ENCODE measurements around the gene DRAXIN.
A peak's percentile ranks its signal among the peaks of the same experiment; 100 is the strongest.

DRAXIN gene

GRCh38 chr1:11650331-11650991 lies 41.0 kb upstream of the DRAXIN start (continued):
- no peak for TF ChIP-seq MEIS1 (CRISPR knock-in tag; IDR thresholded peaks at IDR 0.05; ENCODE audit: borderline replicate concordance)
- no peak for TF ChIP-seq GLI2 (tag by site-specific recombination; IDR thresholded peaks at IDR 0.05; ENCODE audit: borderline replicate concordance, low read depth)
- TF ChIP-seq OSR2 (tag by site-specific recombination; IDR thresholded peaks at IDR 0.05): peak; percentile 61
- TF ChIP-seq ZNF138 (tag by site-specific recombination; IDR thresholded peaks at IDR 0.05; ENCODE audit: borderline replicate concordance): no peak
- TF ChIP-seq ZXDB (tag by site-specific recombination; IDR thresholded peaks at IDR 0.05): peak; percentile 60; the same call in 1 of the 2 replicates
- TF ChIP-seq, protein P1, sequence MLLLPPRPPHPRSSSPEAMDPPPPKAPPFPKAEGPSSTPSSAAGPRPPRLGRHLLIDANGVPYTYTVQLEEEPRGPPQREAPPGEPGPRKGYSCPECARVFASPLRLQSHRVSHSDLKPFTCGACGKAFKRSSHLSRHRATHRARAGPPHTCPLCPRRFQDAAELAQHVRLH (tag by site-specific recombination; IDR thresholded peaks at IDR 0.05): peak; percentile 79; the same call in 1 of the 2 replicates
- TF ChIP-seq ZNF488 (tag by site-specific recombination; IDR thresholded peaks at IDR 0.05): no peak
- TF ChIP-seq ZNF174 (tag by site-specific recombination; IDR thresholded peaks at IDR 0.05): no peak
- TF ChIP-seq ZNF830 (tag by site-specific recombination; IDR thresholded peaks at IDR 0.05; ENCODE audit: low read depth): no peak; the same call in 1 of the 2 replicates
- TF ChIP-seq ZNF501 (tag by site-specific recombination; IDR thresholded peaks at IDR 0.05): 0 out of 2 replicates have a peak, but pooled peaks have one; percentile 62
- peak; percentile 74 for TF ChIP-seq GLIS2 (tag by site-specific recombination; IDR thresholded peaks at IDR 0.05)
- TF ChIP-seq IKZF3 (tag by site-specific recombination; IDR thresholded peaks at IDR 0.05): peak; percentile 44; the same call in 1 of the 2 replicates
- TF ChIP-seq KLF9 (tag by site-specific recombination; IDR thresholded peaks at IDR 0.05; ENCODE audit: low read depth): peak; percentile 25; the same call in 1 of the 2 replicates
- no peak for TF ChIP-seq ZNF211 (tag by site-specific recombination; IDR thresholded peaks at IDR 0.05; ENCODE audit: low read depth)
- TF ChIP-seq, protein P2, sequence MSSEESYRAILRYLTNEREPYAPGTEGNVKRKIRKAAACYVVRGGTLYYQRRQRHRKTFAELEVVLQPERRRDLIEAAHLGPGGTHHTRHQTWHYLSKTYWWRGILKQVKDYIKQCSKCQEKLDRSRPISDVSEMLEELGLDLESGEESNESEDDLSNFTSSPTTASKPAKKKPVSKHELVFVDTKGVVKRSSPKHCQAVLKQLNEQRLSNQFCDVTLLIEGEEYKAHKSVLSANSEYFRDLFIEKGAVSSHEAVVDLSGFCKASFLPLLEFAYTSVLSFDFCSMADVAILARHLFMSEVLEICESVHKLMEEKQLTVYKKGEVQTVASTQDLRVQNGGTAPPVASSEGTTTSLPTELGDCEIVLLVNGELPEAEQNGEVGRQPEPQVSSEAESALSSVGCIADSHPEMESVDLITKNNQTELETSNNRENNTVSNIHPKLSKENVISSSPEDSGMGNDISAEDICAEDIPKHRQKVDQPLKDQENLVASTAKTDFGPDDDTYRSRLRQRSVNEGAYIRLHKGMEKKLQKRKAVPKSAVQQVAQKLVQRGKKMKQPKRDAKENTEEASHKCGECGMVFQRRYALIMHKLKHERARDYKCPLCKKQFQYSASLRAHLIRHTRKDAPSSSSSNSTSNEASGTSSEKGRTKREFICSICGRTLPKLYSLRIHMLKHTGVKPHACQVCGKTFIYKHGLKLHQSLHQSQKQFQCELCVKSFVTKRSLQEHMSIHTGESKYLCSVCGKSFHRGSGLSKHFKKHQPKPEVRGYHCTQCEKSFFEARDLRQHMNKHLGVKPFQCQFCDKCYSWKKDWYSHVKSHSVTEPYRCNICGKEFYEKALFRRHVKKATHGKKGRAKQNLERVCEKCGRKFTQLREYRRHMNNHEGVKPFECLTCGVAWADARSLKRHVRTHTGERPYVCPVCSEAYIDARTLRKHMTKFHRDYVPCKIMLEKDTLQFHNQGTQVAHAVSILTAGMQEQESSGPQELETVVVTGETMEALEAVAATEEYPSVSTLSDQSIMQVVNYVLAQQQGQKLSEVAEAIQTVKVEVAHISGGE (tag by site-specific recombination; conservative IDR thresholded peaks at IDR 0.05; ENCODE audit: low read depth): 0 out of 2 replicates have a peak, but pooled peaks have one; percentile 21
- TF ChIP-seq ZNF585B (tag by site-specific recombination; IDR thresholded peaks at IDR 0.05): 0 out of 2 replicates have a peak, but pooled peaks have one; percentile 19
- no peak for TF ChIP-seq ZNF114 (tag by site-specific recombination; IDR thresholded peaks at IDR 0.05)
- TF ChIP-seq SP7 (tag by site-specific recombination; IDR thresholded peaks at IDR 0.05): peak; percentile 85
- TF ChIP-seq ZNF544 (tag by site-specific recombination; IDR thresholded peaks at IDR 0.05): no peak
- TF ChIP-seq RBAK (tag by site-specific recombination; IDR thresholded peaks at IDR 0.05): no peak; the same call in 1 of the 2 replicates
- TF ChIP-seq ZNF658 (tag by site-specific recombination; IDR thresholded peaks at IDR 0.05): no peak
- no peak for TF ChIP-seq ZNF311 (tag by site-specific recombination; IDR thresholded peaks at IDR 0.05; ENCODE audit: borderline replicate concordance)
- TF ChIP-seq, protein P3, sequence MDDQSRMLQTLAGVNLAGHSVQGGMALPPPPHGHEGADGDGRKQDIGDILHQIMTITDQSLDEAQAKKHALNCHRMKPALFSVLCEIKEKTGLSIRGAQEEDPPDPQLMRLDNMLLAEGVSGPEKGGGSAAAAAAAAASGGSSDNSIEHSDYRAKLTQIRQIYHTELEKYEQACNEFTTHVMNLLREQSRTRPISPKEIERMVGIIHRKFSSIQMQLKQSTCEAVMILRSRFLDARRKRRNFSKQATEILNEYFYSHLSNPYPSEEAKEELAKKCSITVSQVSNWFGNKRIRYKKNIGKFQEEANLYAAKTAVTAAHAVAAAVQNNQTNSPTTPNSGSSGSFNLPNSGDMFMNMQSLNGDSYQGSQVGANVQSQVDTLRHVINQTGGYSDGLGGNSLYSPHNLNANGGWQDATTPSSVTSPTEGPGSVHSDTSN (CRISPR knock-in tag; IDR thresholded peaks at IDR 0.05): peak; percentile 92
- TF ChIP-seq, protein P4, sequence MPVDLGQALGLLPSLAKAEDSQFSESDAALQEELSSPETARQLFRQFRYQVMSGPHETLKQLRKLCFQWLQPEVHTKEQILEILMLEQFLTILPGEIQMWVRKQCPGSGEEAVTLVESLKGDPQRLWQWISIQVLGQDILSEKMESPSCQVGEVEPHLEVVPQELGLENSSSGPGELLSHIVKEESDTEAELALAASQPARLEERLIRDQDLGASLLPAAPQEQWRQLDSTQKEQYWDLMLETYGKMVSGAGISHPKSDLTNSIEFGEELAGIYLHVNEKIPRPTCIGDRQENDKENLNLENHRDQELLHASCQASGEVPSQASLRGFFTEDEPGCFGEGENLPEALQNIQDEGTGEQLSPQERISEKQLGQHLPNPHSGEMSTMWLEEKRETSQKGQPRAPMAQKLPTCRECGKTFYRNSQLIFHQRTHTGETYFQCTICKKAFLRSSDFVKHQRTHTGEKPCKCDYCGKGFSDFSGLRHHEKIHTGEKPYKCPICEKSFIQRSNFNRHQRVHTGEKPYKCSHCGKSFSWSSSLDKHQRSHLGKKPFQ (tag by site-specific recombination; IDR thresholded peaks at IDR 0.05): no peak
- no peak for TF ChIP-seq YY2 (tag by site-specific recombination; IDR thresholded peaks at IDR 0.05)
- peak; percentile 24; the same call in 1 of the 2 replicates for TF ChIP-seq SCRT2 (tag by site-specific recombination; IDR thresholded peaks at IDR 0.05)
- TF ChIP-seq ZNF146 (tag by site-specific recombination; IDR thresholded peaks at IDR 0.05): no peak
- peak; percentile 91 for TF ChIP-seq ZNF223 (tag by site-specific recombination; IDR thresholded peaks at IDR 0.05)
- TF ChIP-seq ZBTB49 (tag by site-specific recombination; IDR thresholded peaks at IDR 0.05; ENCODE audit: low read depth): no peak
- TF ChIP-seq SP3 (tag by site-specific recombination; IDR thresholded peaks at IDR 0.05): peak; percentile 39
- TF ChIP-seq GFI1B (tag by site-specific recombination; IDR thresholded peaks at IDR 0.05): no peak

Data from HEK293 (cell line).